Stimulated activated naive CD8-positive, alpha-beta T cell treated with anti-CD3 and anti-CD28 coated beads, Interleukin-15, amount 100 ng/mL, for 72 hours (primary cell): ENCODE results near the gene FMNL2.

Experiments used
- ATAC-seq: fragments of 150-1000 bp; cut with Tn5 transposase; 2 replicates; pipeline ENCODE4 v1.10.0; 2021; ENCODE audit warnings: mild to moderate bottlenecking, moderate library complexity
- DNase-seq, 2 donors: peaks; one replicate each; pipeline ENCODE4 v3.0.0; 2021 to 2022
- H3K27ac Mint-ChIP-seq, 2 donors: one replicate each; pipeline ENCODE4 v1.8.0; 2022; ENCODE audit warnings: mild to moderate bottlenecking in 2 of 2, mixed read lengths in 2 of 2, moderate library complexity in 2 of 2
- H3K27me3 Mint-ChIP-seq: one replicate; pipeline ENCODE4 v1.8.0; 2022; ENCODE audit warnings: mixed read lengths
- H3K4me1 Mint-ChIP-seq: one replicate; pipeline ENCODE4 v1.8.0; 2022; ENCODE audit warnings: mild to moderate bottlenecking, mixed read lengths
- H3K4me3 Mint-ChIP-seq, 2 donors: one replicate each; pipeline ENCODE4 v1.8.0; 2022; ENCODE audit warnings: mild to moderate bottlenecking in 2 of 2, mixed read lengths in 2 of 2, moderate library complexity in 1 of 2
- H3K9me3 Mint-ChIP-seq, 2 donors: one replicate each; pipeline ENCODE4 v1.8.0; 2022; ENCODE audit warnings: mixed read lengths in 2 of 2

FMNL2 gene

GRCh38 chr2:152637251-152637650 lies 302.3 kb downstream of the FMNL2 start:
- no peak overlapping the region for H3K27ac Mint-ChIP-seq
- H3K27me3 Mint-ChIP-seq = no peaks in the 10 kb centered on the region
- H3K4me1 Mint-ChIP-seq = no peaks in the 10 kb centered on the region
- ATAC-seq = no peak
- no peak overlapping the region for H3K4me3 Mint-ChIP-seq
- no peaks in the 10 kb centered on the region for H3K9me3 Mint-ChIP-seq
- DNase-seq = no peak

- no peaks in the 10 kb centered on the region for H3K27me3 Mint-ChIP-seq
- no peaks in the 10 kb centered on the region for H3K4me1 Mint-ChIP-seq
- ATAC-seq = no peak
- no peak overlapping the region for H3K27ac Mint-ChIP-seq
- no peak overlapping the region for H3K4me3 Mint-ChIP-seq
- H3K9me3 Mint-ChIP-seq = no peaks in the 10 kb centered on the region
- DNase-seq = no peak
Measured at GRCh38 chr2:152638056-152638455, 303.1 kb downstream of the FMNL2 start.

GRCh38 chr2:152638590-152638989 lies 303.6 kb downstream of the FMNL2 start:
- H3K9me3 Mint-ChIP-seq = no peaks in the 10 kb centered on the region
- no peaks in the 10 kb centered on the region for H3K4me1 Mint-ChIP-seq
- ATAC-seq (no peak), DNase-seq (no peak)
- H3K27ac Mint-ChIP-seq = no peak overlapping the region
- H3K27me3 Mint-ChIP-seq = no peaks in the 10 kb centered on the region
- no peak overlapping the region for H3K4me3 Mint-ChIP-seq

GRCh38 chr2:152644189-152644873 lies 309.4 kb downstream of the FMNL2 start:
- no peak overlapping the region for H3K4me3 Mint-ChIP-seq
- ATAC-seq = no peak
- no peak overlapping the region for H3K27ac Mint-ChIP-seq
- DNase-seq = no peak
- H3K9me3 Mint-ChIP-seq = no peaks in the 10 kb centered on the region
- no peaks in the 10 kb centered on the region for H3K27me3 Mint-ChIP-seq
- H3K4me1 Mint-ChIP-seq = no peaks in the 10 kb centered on the region

- H3K27ac Mint-ChIP-seq = peak overlapping the region in 1 of 2 donors; percentile 82
- H3K27me3 Mint-ChIP-seq = no peaks in the 10 kb centered on the region
- no peaks in the 10 kb centered on the region for H3K9me3 Mint-ChIP-seq
- no peak for DNase-seq
- no peak overlapping the region for H3K4me3 Mint-ChIP-seq
- no peak for ATAC-seq
- no peaks in the 10 kb centered on the region for H3K4me1 Mint-ChIP-seq
Measured at GRCh38 chr2:152646264-152646663, 311.3 kb downstream of the FMNL2 start.

- DNase-seq (no peak), ATAC-seq (no peak)
- H3K4me1 Mint-ChIP-seq = no peaks in the 10 kb centered on the region
- no peak overlapping the region for H3K4me3 Mint-ChIP-seq
- H3K27ac Mint-ChIP-seq = no peak overlapping the region
- H3K27me3 Mint-ChIP-seq = no peaks in the 10 kb centered on the region
- H3K9me3 Mint-ChIP-seq = no peaks in the 10 kb centered on the region
Measured at GRCh38 chr2:152646775-152647174, 311.8 kb downstream of the FMNL2 start.

- H3K4me1 Mint-ChIP-seq = no peaks in the 10 kb centered on the region
- no peak overlapping the region for H3K27ac Mint-ChIP-seq
- H3K9me3 Mint-ChIP-seq = no peaks in the 10 kb centered on the region
- no peak overlapping the region for H3K4me3 Mint-ChIP-seq
- no peak for DNase-seq
- no peak for ATAC-seq
- H3K27me3 Mint-ChIP-seq = no peaks in the 10 kb centered on the region
Measured at GRCh38 chr2:152647552-152647951, 312.6 kb downstream of the FMNL2 start.

- Mint-ChIP-seq H3K27ac (no peak overlapping the region), H3K4me1 (no peaks in the 10 kb centered on the region), H3K27me3 (no peaks in the 10 kb centered on the region), H3K9me3 (no peaks in the 10 kb centered on the region), H3K4me3 (no peak overlapping the region)
- DNase-seq (no peak), ATAC-seq (no peak)
Measured at GRCh38 chr2:152648336-152648735, 313.4 kb downstream of the FMNL2 start.

GRCh38 chr2:152649997-152650396 lies 315.0 kb downstream of the FMNL2 start:
- ATAC-seq = no peak

GRCh38 chr2:152650768-152651371 lies 315.9 kb downstream of the FMNL2 start:
- Mint-ChIP-seq H3K27me3 (no peaks in the 10 kb centered on the region), H3K4me1 (peaks cover under 1% of the 10 kb centered on the region)

More at GRCh38 chr2:152649997-152650396, 315.0 kb downstream of the FMNL2 start:
- H3K27ac Mint-ChIP-seq = no peak overlapping the region
- H3K9me3 Mint-ChIP-seq = no peaks in the 10 kb centered on the region
- H3K4me1 Mint-ChIP-seq = no peaks in the 10 kb centered on the region
- no peaks in the 10 kb centered on the region for H3K27me3 Mint-ChIP-seq
- no peak overlapping the region for H3K4me3 Mint-ChIP-seq
- no peak for DNase-seq

GRCh38 chr2:152651834-152652233 lies 316.9 kb downstream of the FMNL2 start:
- Mint-ChIP-seq H3K27ac (no peak overlapping the region), H3K9me3 (no peaks in the 10 kb centered on the region), H3K4me1 (peaks cover 10% of the 10 kb centered on the region), H3K4me3 (no peak overlapping the region), H3K27me3 (no peaks in the 10 kb centered on the region)
- ATAC-seq (no peak), DNase-seq (no peak)

More at GRCh38 chr2:152650768-152651371, 315.9 kb downstream of the FMNL2 start:
- no peak for DNase-seq
- Mint-ChIP-seq H3K9me3 (no peaks in the 10 kb centered on the region), H3K27ac (peak overlapping the region; percentile 55 to 57), H3K4me3 (no peak overlapping the region)
- no peak for ATAC-seq

- no peak overlapping the region for H3K27ac Mint-ChIP-seq
- no peaks in the 10 kb centered on the region for H3K27me3 Mint-ChIP-seq
- ATAC-seq = peak; percentile 82
- H3K9me3 Mint-ChIP-seq = no peaks in the 10 kb centered on the region
- H3K4me3 Mint-ChIP-seq = peak overlapping the region in 1 of 2 donors; percentile 42
- peaks cover 23% of the 10 kb centered on the region for H3K4me1 Mint-ChIP-seq
- DNase-seq = no peak
Measured at GRCh38 chr2:152655880-152656279, 320.9 kb downstream of the FMNL2 start.

GRCh38 chr2:152657043-152657442 lies 322.1 kb downstream of the FMNL2 start:
- peak overlapping the region; percentile 24 to 89 for H3K27ac Mint-ChIP-seq
- peaks cover 23% of the 10 kb centered on the region for H3K4me1 Mint-ChIP-seq
- no peaks in the 10 kb centered on the region for H3K9me3 Mint-ChIP-seq
- DNase-seq (no peak), ATAC-seq (peak; percentile 93)
- H3K4me3 Mint-ChIP-seq = peak overlapping the region; percentile 44 to 55
- H3K27me3 Mint-ChIP-seq = no peaks in the 10 kb centered on the region

GRCh38 chr2:152658221-152658620 lies 323.2 kb downstream of the FMNL2 start:
- DNase-seq (no peak), ATAC-seq (no peak)
- H3K4me3 Mint-ChIP-seq = no peak overlapping the region
- H3K27me3 Mint-ChIP-seq = no peaks in the 10 kb centered on the region
- no peak overlapping the region for H3K27ac Mint-ChIP-seq
- H3K9me3 Mint-ChIP-seq = no peaks in the 10 kb centered on the region
- peaks cover 23% of the 10 kb centered on the region for H3K4me1 Mint-ChIP-seq

GRCh38 chr2:152661076-152661475 lies 326.1 kb downstream of the FMNL2 start:
- Mint-ChIP-seq H3K9me3 (no peaks in the 10 kb centered on the region), H3K4me1 (peaks cover 20% of the 10 kb centered on the region), H3K4me3 (no peak overlapping the region), H3K27ac (no peak overlapping the region), H3K27me3 (no peaks in the 10 kb centered on the region)
- DNase-seq (no peak), ATAC-seq (no peak)

GRCh38 chr2:152664725-152665124 lies 329.8 kb downstream of the FMNL2 start:
- H3K4me1 Mint-ChIP-seq = no peaks in the 10 kb centered on the region
- no peak overlapping the region for H3K4me3 Mint-ChIP-seq
- H3K9me3 Mint-ChIP-seq = no peaks in the 10 kb centered on the region
- ATAC-seq = no peak
- no peak overlapping the region for H3K27ac Mint-ChIP-seq
- DNase-seq = no peak
- H3K27me3 Mint-ChIP-seq = no peaks in the 10 kb centered on the region

- Mint-ChIP-seq H3K4me3 (no peak overlapping the region), H3K4me1 (no peaks in the 10 kb centered on the region), H3K27me3 (no peaks in the 10 kb centered on the region), H3K9me3 (no peaks in the 10 kb centered on the region), H3K27ac (no peak overlapping the region)
- DNase-seq = no peak
- ATAC-seq = no peak
Measured at GRCh38 chr2:152674334-152674733, 339.4 kb downstream of the FMNL2 start.
